K562 (cell line): Measurements from ENCODE around the gene GPRASP3. TPM values are rescaled to one million over a fixed set of nuclear protein-coding genes. Genes with fewer than 3 reads are reported as not detected.
A peak's percentile ranks its signal among the peaks of the same experiment; 100 is the strongest.

Source experiments
- AFF1 ChIP-seq, 2 experiments: fragments of 450-650 bp; IDR thresholded peaks; 2 replicates each; pipeline ENCODE4 v1.6.1; 2018; ENCODE audit warnings: mild to moderate bottlenecking in 2 of 2, low read depth in 1 of 2; ENCODE audit not compliant: partially characterized antibody in 2 of 2
- E2F1 ChIP-seq: sonication (generic); formaldehyde crosslinking; IDR thresholded peaks from 2 replicates; pipeline ENCODE4 v1.8.1; 2023; ENCODE audit warnings: mild to moderate bottlenecking, missing genetic modification reagents, moderate library complexity
- FOXJ2 ChIP-seq: fragments of 200-800 bp; sonication (Bioruptor generic); IDR thresholded peaks from 2 replicates; pipeline ENCODE4 v1.6.1; 2016; ENCODE audit warnings: missing genetic modification characterization, missing compliant biosample characterization
- HCFC1 ChIP-seq: IDR thresholded peaks from 2 replicates; pipeline ENCODE4 v1.6.1; 2012; ENCODE audit warnings: low read depth, low read length, improper control_type of control experiment
- L3MBTL2 ChIP-seq: fragments of 450-650 bp; IDR thresholded peaks from 2 replicates; pipeline ENCODE4 v1.6.1; 2016; ENCODE audit warnings: mild to moderate bottlenecking, moderate library complexity
- NONO ChIP-seq, 2 experiments: fragments of 200-400 bp in 1 of 2; fragments of 450-650 bp in 1 of 2; formaldehyde crosslinking in 1 of 2; IDR thresholded peaks; 2 replicates each; pipeline ENCODE4 v1.6.1; 2017; ENCODE audit warnings: low read depth in 2 of 2, mild to moderate bottlenecking in 2 of 2, moderate library complexity in 2 of 2, low read length in 1 of 2
- NR0B1 ChIP-seq: fragments of 450-650 bp; IDR thresholded peaks from one replicate; pipeline ENCODE4 v1.6.1; 2018; ENCODE audit warnings: mild to moderate bottlenecking, moderate library complexity; ENCODE audit not compliant: partially characterized antibody
- PATZ1 ChIP-seq: fragments of 250-450 bp; sonication (Bioruptor Pico); IDR thresholded peaks from 2 replicates; pipeline ENCODE4 v1.5.0; 2020; ENCODE audit warnings: mild to moderate bottlenecking, borderline replicate concordance
- PHB ChIP-seq: fragments of 250-450 bp; sonication (Bioruptor Pico); IDR thresholded peaks from 2 replicates; pipeline ENCODE4 v1.5.0; 2021
- PYGO2 ChIP-seq: fragments of 450-650 bp; IDR thresholded peaks from 2 replicates; pipeline ENCODE4 v1.6.1; 2016; ENCODE audit warnings: mild to moderate bottlenecking, missing genetic modification characterization, moderate library complexity, missing compliant biosample characterization
- TBL1XR1 ChIP-seq, 2 experiments: IDR thresholded peaks; 2 replicates each; pipeline ENCODE4 v1.6.1; 2012; ENCODE audit warnings: improper control_type of control experiment in 2 of 2, low read length in 2 of 2, mild to moderate bottlenecking in 1 of 2
- TCF3 ChIP-seq: sonication (generic); formaldehyde crosslinking; IDR thresholded peaks from 2 replicates; pipeline ENCODE4 v1.4.0; 2020; ENCODE audit warnings: mild to moderate bottlenecking, missing genetic modification reagents
- YY1 ChIP-seq, 3 experiments: IDR thresholded peaks; 2 replicates each; pipeline ENCODE4 v1.6.1; 2011; ENCODE audit warnings: low read length in 2 of 3, mild to moderate bottlenecking in 2 of 3, moderate library complexity in 2 of 3, borderline replicate concordance in 1 of 3, control low read depth in 1 of 3, low read depth in 1 of 3; ENCODE audit not compliant: insufficient read depth in 3 of 3, insufficient replicate concordance in 2 of 3, control insufficient read depth in 1 of 3, insufficient read length in 1 of 3; ENCODE audit errors: extremely low read depth in 1 of 3
- ZNF121 ChIP-seq: sonication (generic); formaldehyde crosslinking; conservative IDR thresholded peaks from 2 replicates; pipeline ENCODE4 v1.8.0; 2022; ENCODE audit warnings: missing genetic modification reagents
- ZNF140 ChIP-seq: fragments of 250-450 bp; sonication (Bioruptor Pico); IDR thresholded peaks from 2 replicates; pipeline ENCODE4 v1.8.0; 2021; ENCODE audit warnings: moderate library complexity, mild to moderate bottlenecking, inconsistent platforms
- ZNF445 ChIP-seq: fragments of 250-450 bp; sonication (Bioruptor Pico); IDR thresholded peaks from 2 replicates; pipeline ENCODE4 v1.4.0; 2020; ENCODE audit warnings: low read depth, mild to moderate bottlenecking, moderate library complexity
- polyA plus RNA-seq, 8 experiments: library from polyadenylated mRNA; depleted of rRNA in 4 of 8; stranded (reverse) in 5 of 8; unstranded in 3 of 8; fragments of >200 nt; fragmentation: Nextera tagmentation in 2 of 8; fragmentation: Illumina TruSeq in 1 of 8; extraction: Ambion mirVana in 2 of 8; extraction: Trizol in 1 of 8; gene quantifications; 2 replicates each; pipeline versions ENCODE4 v1.2.1 to v1.2.3, GENCODE V29; 2011 to 2014; ENCODE audit warnings: inconsistent platforms in 1 of 8, missing spikeins in 1 of 8
- total RNA-seq, 7 experiments: library from RNA; depleted of rRNA in 6 of 7; stranded (reverse); fragments of >200 nt in 6 of 7; fragmentation: Illumina TruSeq in 2 of 7; extraction: Trizol in 2 of 7; gene quantifications; 2 replicates each; pipeline versions ENCODE4 v1.2.1 to v1.2.3, GENCODE V29; 2011 to 2021; ENCODE audit warnings: low replicate concordance in 1 of 7

GPRASP3 gene
- total and polyA plus RNA-seq, 9 of the 15 experiments (the other 6 are each of a cell fraction or from before 2014, with no cell fraction given), result 0.50 to 1.9 (median 1.1) TPM

GRCh38 chrX:102720237-102721168 is at the start of gene GPRASP3 (continued):
- no peak for TF ChIP-seq ZNF140
- no peak for TF ChIP-seq PHB (CRISPR knock-in tag)
- TF ChIP-seq L3MBTL2, result peak; percentile 73; the same call in 1 of the 2 replicates
- no peak for TF ChIP-seq NONO (IDR thresholded peaks at IDR 0.05; ENCODE audit: low read depth in 2 of 2, low read length in 1 of 2)
- TF ChIP-seq YY1 (IDR thresholded peaks at IDR 0.05; ENCODE audit: borderline replicate concordance in 1 of 3, control insufficient read depth in 1 of 3, extremely low read depth in 1 of 3, insufficient read depth in 3 of 3, insufficient read length in 1 of 3, insufficient replicate concordance in 2 of 3, low read depth in 1 of 3, low read length in 2 of 3), result peak in 1 of 3 experiments; percentile 58
- TF ChIP-seq E2F1 (CRISPR knock-in tag), result no peak
- no peak for TF ChIP-seq PATZ1 (CRISPR knock-in tag)
- no peak for TF ChIP-seq FOXJ2
- peak; percentile 38; the same call in 1 of the 2 replicates for TF ChIP-seq HCFC1
- TF ChIP-seq NR0B1, result no peak
- peak in 1 of 2 experiments; percentile 31 for TF ChIP-seq AFF1 (IDR thresholded peaks at IDR 0.05; ENCODE audit: low read depth in 1 of 2, partially characterized antibody in 2 of 2)
- no peak for TF ChIP-seq ZNF121 (CRISPR knock-in tag)
- no peak for TF ChIP-seq TBL1XR1 (IDR thresholded peaks at IDR 0.05; ENCODE audit: low read length in 2 of 2)
- no peak for TF ChIP-seq TCF3 (CRISPR knock-in tag)
- no peak for TF ChIP-seq ZNF445 (CRISPR knock-in tag)
- no peak for TF ChIP-seq PYGO2 (tag)
